Measurements from ENCODE around the gene BTBD9. TPM values are rescaled to one million over a fixed set of nuclear protein-coding genes. Genes with fewer than 3 reads are reported as not detected.
A peak's percentile ranks its signal among the peaks of the same experiment; 100 is the strongest.

Gene BTBD9
- total RNA-seq, 1 experiment from 2014 or later: 12.5 TPM

DNA sequence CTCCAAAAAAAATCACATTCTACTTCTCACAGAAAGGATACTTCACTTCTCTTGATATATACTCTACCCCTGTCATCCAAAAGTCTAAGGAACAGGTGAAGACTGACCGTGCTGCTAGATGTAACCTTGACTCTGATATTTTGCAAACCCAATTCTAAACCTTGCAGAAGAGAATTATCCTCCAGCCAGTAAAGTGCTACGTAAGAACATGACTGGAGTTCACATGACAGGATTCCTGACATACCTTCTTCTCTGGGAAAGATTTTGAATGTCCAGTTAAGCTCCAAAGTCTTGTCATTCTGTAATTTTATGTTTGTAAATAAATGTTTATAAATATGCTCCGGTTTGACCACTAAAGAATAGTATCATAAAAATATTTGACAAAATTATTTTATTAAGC is 35.8 kb downstream of the BTBD9 start:
- peak overlapping the region; percentile 46 for H3K27ac Mint-ChIP-seq (ENCODE audit: low read depth, unreplicated experiment)
- CTCF ChIA-PET: no interaction called here
- intact Hi-C loops (cut with micrococcal nuclease): no loop called here

GRCh38 chr6:38603496-38603895 is 36.2 kb downstream of the BTBD9 start:
- no peak for TF ChIP-seq CTCF (IDR thresholded peaks at IDR 0.05; ENCODE audit: unreplicated experiment)
- ChIA-PET POLR2A (no interaction called here), CTCF (no interaction called here)
- Mint-ChIP-seq H3K9me3 (ENCODE audit: unreplicated experiment) (no peaks in the 10 kb centered on the region), H3K27ac (ENCODE audit: low read depth, unreplicated experiment) (peak overlapping the region; percentile 46), H3K4me3 (ENCODE audit: unreplicated experiment) (no peak overlapping the region), H3K36me3 (ENCODE audit: insufficient read depth, unreplicated experiment) (no peaks in the 10 kb centered on the region), H3K27me3 (ENCODE audit: insufficient read depth, unreplicated experiment) (no peaks in the 10 kb centered on the region), H3K4me1 (ENCODE audit: insufficient read depth, unreplicated experiment) (no peaks in the 10 kb centered on the region)
- no TSS peak for BruUV-seq (replicated peaks)
- intact Hi-C loops (cut with micrococcal nuclease): no loop called here
- no peak for DNase-seq (ENCODE audit: unreplicated experiment)

More for the DNA sequence above, 35.8 kb downstream of the BTBD9 start:
- no peaks in the 10 kb centered on the region for H3K36me3 Mint-ChIP-seq (ENCODE audit: insufficient read depth, unreplicated experiment)
- H3K4me3 Mint-ChIP-seq (ENCODE audit: unreplicated experiment): no peak overlapping the region
- DNase-seq (ENCODE audit: unreplicated experiment): no peak
- H3K9me3 Mint-ChIP-seq (ENCODE audit: unreplicated experiment): no peaks in the 10 kb centered on the region
- H3K4me1 Mint-ChIP-seq (ENCODE audit: insufficient read depth, unreplicated experiment): no peaks in the 10 kb centered on the region
- no TSS peak for BruUV-seq (replicated peaks)
- POLR2A ChIA-PET: no interaction called here
- no peak for TF ChIP-seq CTCF (IDR thresholded peaks at IDR 0.05; ENCODE audit: unreplicated experiment)
- H3K27me3 Mint-ChIP-seq (ENCODE audit: insufficient read depth, unreplicated experiment): no peaks in the 10 kb centered on the region

DNA sequence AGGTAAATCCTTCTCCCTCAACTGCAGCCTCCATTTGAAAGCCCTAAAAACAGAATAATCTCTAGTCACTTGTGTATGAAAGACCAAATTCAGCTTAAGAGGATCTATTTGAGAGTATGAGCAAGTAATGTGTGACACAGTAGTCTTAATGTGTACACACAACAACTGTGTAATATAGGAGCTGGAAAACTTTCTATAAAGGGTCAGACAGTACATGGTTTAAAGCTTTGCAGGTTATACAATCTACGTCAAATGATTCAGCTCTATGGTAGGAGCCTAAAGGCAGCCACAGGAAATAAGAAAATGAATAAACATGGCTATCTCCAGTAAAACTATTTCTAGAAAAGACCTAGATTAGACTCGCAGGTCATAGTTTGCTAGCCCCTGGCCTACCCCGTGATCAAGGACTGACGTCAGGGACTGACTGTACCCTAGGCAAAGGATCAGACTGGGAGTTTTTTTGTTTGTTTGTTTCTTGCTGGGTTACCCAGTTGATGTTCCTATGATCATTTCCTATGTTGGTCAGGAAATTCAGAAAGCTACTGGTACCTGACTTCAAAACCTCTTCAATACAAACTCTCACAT is 39.7 kb downstream of the BTBD9 start:
- POLR2A ChIA-PET: interaction anchor here (0.7 to 1.0 kb wide), 2 partner anchors 8 to 27 kb away, joined by 3 read pairs; no protein-coding TSS in a partner anchor

DNA sequence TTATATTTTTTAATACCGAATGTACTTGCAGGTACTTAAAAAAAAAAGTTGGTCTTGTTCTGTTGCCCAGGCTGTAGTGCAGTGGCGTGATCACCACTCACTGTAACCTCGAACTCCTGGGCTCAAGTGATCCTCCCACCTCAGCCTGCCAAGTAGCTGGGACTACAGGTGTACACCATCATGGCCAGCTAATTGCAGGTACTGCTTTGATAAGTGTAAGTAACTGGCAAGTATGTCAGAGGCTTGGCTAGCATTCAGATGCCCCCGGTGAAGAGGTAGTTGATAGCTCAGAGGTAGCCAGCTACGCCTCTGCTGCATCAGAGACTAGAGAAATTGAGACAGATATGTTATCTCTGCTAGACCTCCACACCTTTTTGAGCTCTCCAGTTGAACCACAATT is 40.5 kb downstream of the BTBD9 start:
- Mint-ChIP-seq H3K27me3 (ENCODE audit: insufficient read depth, unreplicated experiment) (no peaks in the 10 kb centered on the region), H3K4me1 (ENCODE audit: insufficient read depth, unreplicated experiment) (no peaks in the 10 kb centered on the region), H3K36me3 (ENCODE audit: insufficient read depth, unreplicated experiment) (peaks cover 6% of the 10 kb centered on the region), H3K4me3 (ENCODE audit: unreplicated experiment) (no peak overlapping the region), H3K9me3 (ENCODE audit: unreplicated experiment) (no peaks in the 10 kb centered on the region), H3K27ac (ENCODE audit: low read depth, unreplicated experiment) (no peak overlapping the region)
- intact Hi-C loops (cut with micrococcal nuclease): no loop called here
- no peak for TF ChIP-seq CTCF (IDR thresholded peaks at IDR 0.05; ENCODE audit: unreplicated experiment)
- DNase-seq (ENCODE audit: unreplicated experiment): no peak
- ChIA-PET CTCF (interaction anchor here (0.7 kb wide), 1 partner anchor 739 kb away, joined by 3 read pairs; no protein-coding TSS in a partner anchor), POLR2A (interaction anchor here (1.0 kb wide), 1 partner anchor 21 kb away, joined by 3 read pairs; no protein-coding TSS in a partner anchor)
- BruUV-seq (replicated peaks): no TSS peak

More for the DNA sequence above, 39.7 kb downstream of the BTBD9 start:
- Mint-ChIP-seq H3K27ac (ENCODE audit: low read depth, unreplicated experiment) (no peak overlapping the region), H3K9me3 (ENCODE audit: unreplicated experiment) (no peaks in the 10 kb centered on the region), H3K4me1 (ENCODE audit: insufficient read depth, unreplicated experiment) (no peaks in the 10 kb centered on the region), H3K36me3 (ENCODE audit: insufficient read depth, unreplicated experiment) (peaks cover 6% of the 10 kb centered on the region), H3K27me3 (ENCODE audit: insufficient read depth, unreplicated experiment) (no peaks in the 10 kb centered on the region), H3K4me3 (ENCODE audit: unreplicated experiment) (no peak overlapping the region)
- intact Hi-C loops (cut with micrococcal nuclease): no loop called here
- no peak for TF ChIP-seq CTCF (IDR thresholded peaks at IDR 0.05; ENCODE audit: unreplicated experiment)
- BruUV-seq (replicated peaks): no TSS peak
- CTCF ChIA-PET: interaction anchor here (0.6 kb wide), 1 partner anchor 908 kb away, joined by 3 read pairs; no protein-coding TSS in a partner anchor
- DNase-seq (ENCODE audit: unreplicated experiment): no peak
